Measurements from ENCODE around the gene A1BG. TPM values are rescaled to one million over a fixed set of nuclear protein-coding genes. Genes with fewer than 3 reads are reported as not detected.

A1BG gene
- total RNA-seq, 4 donors from 2014 or later, result 86.1 to 165 (median 97.6) TPM

GRCh38 chr19:58368561-58369360, 15.5 kb upstream of the A1BG start:
- WGBS, 2 donors, result 89 to 90% methylated on average over 46 to 52 of the region's 68 CpGs
- Histone ChIP-seq H3K36me3 (peaks cover 0 to 43% (median 0%) of the 10 kb centered on the region in 3 donors), H3K4me1 (no peaks in the 10 kb centered on the region), H3K9me3 (no peaks in the 10 kb centered on the region), H3K27me3 (no peaks in the 10 kb centered on the region), H3K27ac (no peak overlapping the region), H3K4me3 (no peak overlapping the region)
- no peak for DNase-seq (ENCODE audit: low spot score in 2 of 2)
- TF ChIP-seq POLR2A (IDR thresholded peaks at IDR 0.05) (no peak), EP300 (IDR thresholded peaks at IDR 0.05) (no peak)
- TF ChIP-seq, protein P1, sequence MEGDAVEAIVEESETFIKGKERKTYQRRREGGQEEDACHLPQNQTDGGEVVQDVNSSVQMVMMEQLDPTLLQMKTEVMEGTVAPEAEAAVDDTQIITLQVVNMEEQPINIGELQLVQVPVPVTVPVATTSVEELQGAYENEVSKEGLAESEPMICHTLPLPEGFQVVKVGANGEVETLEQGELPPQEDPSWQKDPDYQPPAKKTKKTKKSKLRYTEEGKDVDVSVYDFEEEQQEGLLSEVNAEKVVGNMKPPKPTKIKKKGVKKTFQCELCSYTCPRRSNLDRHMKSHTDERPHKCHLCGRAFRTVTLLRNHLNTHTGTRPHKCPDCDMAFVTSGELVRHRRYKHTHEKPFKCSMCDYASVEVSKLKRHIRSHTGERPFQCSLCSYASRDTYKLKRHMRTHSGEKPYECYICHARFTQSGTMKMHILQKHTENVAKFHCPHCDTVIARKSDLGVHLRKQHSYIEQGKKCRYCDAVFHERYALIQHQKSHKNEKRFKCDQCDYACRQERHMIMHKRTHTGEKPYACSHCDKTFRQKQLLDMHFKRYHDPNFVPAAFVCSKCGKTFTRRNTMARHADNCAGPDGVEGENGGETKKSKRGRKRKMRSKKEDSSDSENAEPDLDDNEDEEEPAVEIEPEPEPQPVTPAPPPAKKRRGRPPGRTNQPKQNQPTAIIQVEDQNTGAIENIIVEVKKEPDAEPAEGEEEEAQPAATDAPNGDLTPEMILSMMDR (IDR thresholded peaks at IDR 0.05), result no peak

DNA sequence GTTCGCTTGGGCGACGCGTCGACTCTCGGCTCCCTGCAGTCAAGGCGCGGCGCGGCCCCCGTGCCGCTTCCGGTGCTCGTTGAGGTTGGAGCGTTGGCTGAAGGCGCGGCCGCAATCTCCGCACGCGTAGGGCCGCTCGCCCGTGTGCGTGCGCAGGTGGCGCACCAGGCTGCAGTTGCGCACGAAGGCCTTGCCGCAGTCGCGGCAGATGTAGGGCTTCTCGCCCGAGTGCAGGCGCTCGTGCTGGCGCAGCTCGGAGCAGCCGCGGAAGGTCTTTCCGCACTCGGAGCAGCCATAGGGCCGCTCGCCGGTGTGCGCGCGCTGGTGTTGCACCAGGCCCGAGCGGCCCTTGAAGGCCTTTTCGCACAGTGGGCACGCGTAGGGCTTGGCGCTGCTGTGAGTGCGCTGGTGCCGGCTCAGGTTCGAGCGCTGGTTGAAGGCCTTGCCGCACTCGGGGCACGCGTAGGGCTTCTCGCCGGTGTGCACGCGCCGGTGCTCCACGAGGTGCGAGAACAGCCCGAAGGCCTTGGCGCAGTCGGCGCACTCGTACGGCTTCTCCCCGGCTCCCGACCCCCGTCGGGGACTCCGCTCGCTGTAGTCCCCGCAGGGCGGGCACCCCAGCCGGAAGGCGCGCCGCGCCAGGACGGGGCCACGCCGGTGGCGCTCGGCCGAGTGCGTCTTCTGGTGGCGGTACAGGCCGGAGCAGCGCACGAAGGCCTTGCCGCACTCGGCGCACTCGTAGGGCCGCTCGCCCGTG, 14.6 kb upstream of the A1BG start:
- no peak overlapping the region for H3K4me3 ChIP-seq
- H3K36me3 ChIP-seq, result peaks cover 0 to 43% (median 0%) of the 10 kb centered on the region in 3 donors
- H3K4me1 ChIP-seq, result peaks cover 0 to 7% (median 0%) of the 10 kb centered on the region in 4 donors
- TF ChIP-seq POLR2A (IDR thresholded peaks at IDR 0.05) (no peak), EP300 (IDR thresholded peaks at IDR 0.05) (no peak)
- TF ChIP-seq, protein P1 (IDR thresholded peaks at IDR 0.05), result no peak
- H3K27ac ChIP-seq, result no peak overlapping the region
- DNase-seq (ENCODE audit: low spot score in 2 of 2), result no peak
- WGBS, 2 donors, result 73% methylated on average over 58 to 94 of the region's 106 CpGs
- no peaks in the 10 kb centered on the region for H3K9me3 ChIP-seq
- H3K27me3 ChIP-seq, result no peaks in the 10 kb centered on the region

- WGBS, 2 donors, result 93 to 98% methylated on average over 20 to 22 of the region's 32 CpGs
Measured at GRCh38 chr19:58366585-58367430, 13.5 kb upstream of the A1BG start.

DNA sequence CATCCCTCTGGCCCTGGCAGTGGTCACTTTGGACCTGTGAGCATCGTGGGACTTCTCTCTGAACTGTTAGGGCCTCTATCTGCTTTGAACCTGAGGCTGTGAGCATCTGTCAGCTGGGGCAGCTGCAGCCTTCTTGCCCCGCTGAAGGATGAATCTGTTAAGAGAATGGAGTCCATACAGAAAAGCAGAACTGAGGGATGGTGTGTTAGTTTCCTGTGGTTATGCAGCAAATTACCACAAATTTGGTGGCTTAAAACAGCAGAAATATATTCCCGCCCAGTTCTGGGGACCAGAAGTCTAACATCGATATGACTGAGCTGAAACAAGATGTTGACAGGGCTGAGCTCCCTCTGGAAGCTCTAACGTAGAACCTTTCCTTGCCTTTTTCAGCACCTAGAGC, 10.9 kb upstream of the A1BG start:
- TF ChIP-seq POLR2A (IDR thresholded peaks at IDR 0.05) (no peak), EP300 (IDR thresholded peaks at IDR 0.05) (no peak)
- TF ChIP-seq, protein P1 (IDR thresholded peaks at IDR 0.05), result no peak
- H3K4me1 ChIP-seq, result peaks cover 0 to 16% (median 5%) of the 10 kb centered on the region in 4 donors
- H3K4me3 ChIP-seq, result no peak overlapping the region
- no peak overlapping the region for H3K27ac ChIP-seq
- peaks cover 0 to 35% (median 0%) of the 10 kb centered on the region in 3 donors for H3K36me3 ChIP-seq
- DNase-seq (ENCODE audit: low spot score in 2 of 2), result no peak
- H3K9me3 ChIP-seq, result no peaks in the 10 kb centered on the region
- no peaks in the 10 kb centered on the region for H3K27me3 ChIP-seq
- 71 to 82% methylated on average over 5 of the region's 5 CpGs for WGBS, 2 donors

More at GRCh38 chr19:58366585-58367430, 13.5 kb upstream of the A1BG start:
- no peak overlapping the region for H3K27ac ChIP-seq
- peaks cover 0 to 10% (median 1%) of the 10 kb centered on the region in 4 donors for H3K4me1 ChIP-seq
- peaks cover 0 to 43% (median 0%) of the 10 kb centered on the region in 3 donors for H3K36me3 ChIP-seq
- no peak overlapping the region for H3K4me3 ChIP-seq
- no peak for DNase-seq (ENCODE audit: low spot score in 2 of 2)
- no peaks in the 10 kb centered on the region for H3K9me3 ChIP-seq
- TF ChIP-seq POLR2A (IDR thresholded peaks at IDR 0.05) (no peak), EP300 (IDR thresholded peaks at IDR 0.05) (no peak)
- H3K27me3 ChIP-seq, result no peaks in the 10 kb centered on the region

Data from tibial nerve (tissue), 4 donors.